GM18505 (cell line): Measurements from ENCODE around the gene TTC21A.

Experiments used
- ATAC-seq: cut with Tn5 transposase; IDR thresholded peaks from one replicate; pipeline ENCODE4 v1.9.1; 2021; ENCODE audit not compliant: unreplicated experiment
- POLR2A ChIP-seq: IDR thresholded peaks from 4 replicates; pipeline ENCODE4 v1.6.1; 2011; ENCODE audit warnings: borderline replicate concordance; ENCODE audit not compliant: insufficient read depth, insufficient read length; ENCODE audit errors: extremely low read depth

TTC21A gene

DNA sequence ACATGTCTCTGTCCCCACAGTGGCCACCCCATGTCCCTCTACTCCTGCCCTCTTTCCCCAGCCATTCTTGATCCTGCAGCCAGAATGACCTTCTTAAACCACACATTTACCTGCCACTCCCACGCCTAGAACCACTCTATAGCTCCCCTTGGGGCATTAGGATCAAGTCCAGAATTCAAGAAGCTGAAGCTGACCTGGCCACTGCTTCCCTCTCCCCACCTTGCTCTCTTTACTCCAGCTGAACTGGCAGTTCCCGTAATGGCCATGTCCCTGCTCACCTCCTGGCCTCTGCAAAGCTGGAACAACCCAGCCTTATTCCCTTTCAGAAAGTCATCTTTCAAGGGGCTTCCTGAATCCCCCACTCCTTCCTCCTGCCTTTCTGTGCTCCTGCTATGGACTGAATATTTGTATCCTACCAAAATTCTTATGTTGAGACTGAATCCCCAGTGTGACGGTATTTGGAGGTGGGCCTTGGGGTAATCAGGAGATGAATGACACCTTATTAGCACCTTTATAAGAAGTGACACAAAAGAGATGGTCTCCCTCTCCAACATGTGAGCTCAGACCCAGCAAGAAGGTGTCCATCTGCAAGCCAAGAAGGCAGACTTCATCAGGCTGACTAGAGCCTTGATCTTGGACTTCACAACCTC is 42.1 kb downstream of the TTC21A start:
- ATAC-seq: no peak
- no peak for TF ChIP-seq POLR2A

DNA sequence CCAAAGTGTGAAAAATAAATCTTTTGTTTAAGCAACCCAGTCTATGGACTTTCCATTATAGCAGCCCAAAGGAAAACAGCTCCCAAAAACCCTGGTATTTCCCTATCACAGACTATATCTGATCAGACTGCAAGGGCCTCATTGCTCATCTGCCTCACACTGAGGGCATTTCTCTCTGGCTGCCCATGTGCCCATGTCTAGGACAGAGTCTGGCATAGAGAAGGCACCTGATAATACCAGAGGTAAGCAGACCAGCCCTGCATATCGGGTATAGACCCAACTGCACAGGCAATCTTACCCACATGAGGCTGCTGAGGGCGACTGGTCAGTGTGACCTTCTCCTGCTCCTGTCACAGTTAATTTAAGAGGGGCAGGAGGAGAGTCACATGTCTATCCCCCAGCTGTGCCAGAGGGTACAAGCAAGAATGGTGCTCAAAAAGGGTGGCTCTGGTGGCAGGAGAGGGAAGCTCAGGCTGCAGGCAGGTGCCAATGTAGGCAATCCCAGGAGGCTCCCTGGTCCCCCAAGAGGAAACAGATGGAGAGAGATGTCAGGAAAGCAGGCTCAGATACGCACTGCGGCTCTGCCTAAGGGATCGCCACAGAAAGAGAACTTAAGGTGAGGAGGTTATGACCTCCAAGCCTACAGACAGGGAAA is 42.8 kb downstream of the TTC21A start:
- ATAC-seq: no peak
- TF ChIP-seq POLR2A: no peak

DNA sequence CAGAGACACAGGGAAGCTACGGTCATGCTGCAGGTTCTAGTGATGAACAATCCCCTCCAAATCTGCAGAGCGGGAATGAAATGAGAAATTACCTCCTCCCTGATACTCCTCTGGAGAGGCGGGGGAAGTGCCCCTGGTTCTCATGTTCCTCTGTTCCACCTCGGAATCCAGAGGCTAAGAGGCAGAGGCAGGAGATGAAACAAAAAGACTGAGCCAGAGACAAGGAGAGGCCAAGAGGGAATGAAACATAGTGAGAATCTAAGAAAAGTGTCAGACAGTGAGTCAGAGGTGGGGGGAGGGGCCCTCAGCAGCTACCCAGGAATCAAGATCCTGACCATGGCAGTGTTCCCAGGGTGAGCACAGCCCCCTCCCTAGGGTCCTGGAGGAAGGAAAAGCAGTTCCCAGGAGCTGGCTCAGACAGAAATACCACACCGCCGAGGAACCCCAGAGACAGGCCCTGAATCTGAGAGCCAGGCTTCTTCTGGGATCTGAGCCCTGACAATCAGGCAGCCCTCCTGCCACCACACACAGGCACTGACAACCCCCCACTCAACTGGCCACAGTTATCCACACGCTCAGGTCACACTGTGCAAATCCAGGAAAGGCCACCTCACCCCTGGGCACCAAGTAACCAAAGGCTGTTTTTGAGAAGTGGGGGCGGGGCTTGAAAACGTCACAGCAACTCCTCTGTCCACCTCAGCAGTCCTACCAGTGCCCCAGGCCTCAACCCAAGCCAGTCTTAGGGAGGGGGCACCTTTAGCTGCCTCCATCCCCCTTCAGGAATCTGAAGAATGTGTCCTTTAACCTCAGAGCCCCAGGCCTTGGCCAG is 43.5 kb downstream of the TTC21A start:
- no peak for ATAC-seq
- TF ChIP-seq POLR2A: peak; percentile 29

DNA sequence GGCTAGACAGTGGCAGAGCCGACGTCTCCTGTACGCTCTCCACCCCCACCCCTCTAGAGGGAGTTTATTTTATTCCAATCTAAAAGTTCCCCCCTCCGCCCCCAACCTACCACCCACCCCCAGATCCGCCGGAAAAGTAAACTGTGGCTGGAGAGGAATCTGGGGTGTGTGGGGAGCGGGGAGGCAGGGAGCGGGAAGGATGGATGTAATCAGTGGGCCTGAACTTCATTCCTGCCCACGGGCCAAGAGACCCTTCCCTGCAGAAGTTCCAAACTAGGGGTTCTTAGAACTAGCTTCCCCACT is 46.4 kb downstream of the TTC21A start:
- no peak for TF ChIP-seq POLR2A
- ATAC-seq: no peak

DNA sequence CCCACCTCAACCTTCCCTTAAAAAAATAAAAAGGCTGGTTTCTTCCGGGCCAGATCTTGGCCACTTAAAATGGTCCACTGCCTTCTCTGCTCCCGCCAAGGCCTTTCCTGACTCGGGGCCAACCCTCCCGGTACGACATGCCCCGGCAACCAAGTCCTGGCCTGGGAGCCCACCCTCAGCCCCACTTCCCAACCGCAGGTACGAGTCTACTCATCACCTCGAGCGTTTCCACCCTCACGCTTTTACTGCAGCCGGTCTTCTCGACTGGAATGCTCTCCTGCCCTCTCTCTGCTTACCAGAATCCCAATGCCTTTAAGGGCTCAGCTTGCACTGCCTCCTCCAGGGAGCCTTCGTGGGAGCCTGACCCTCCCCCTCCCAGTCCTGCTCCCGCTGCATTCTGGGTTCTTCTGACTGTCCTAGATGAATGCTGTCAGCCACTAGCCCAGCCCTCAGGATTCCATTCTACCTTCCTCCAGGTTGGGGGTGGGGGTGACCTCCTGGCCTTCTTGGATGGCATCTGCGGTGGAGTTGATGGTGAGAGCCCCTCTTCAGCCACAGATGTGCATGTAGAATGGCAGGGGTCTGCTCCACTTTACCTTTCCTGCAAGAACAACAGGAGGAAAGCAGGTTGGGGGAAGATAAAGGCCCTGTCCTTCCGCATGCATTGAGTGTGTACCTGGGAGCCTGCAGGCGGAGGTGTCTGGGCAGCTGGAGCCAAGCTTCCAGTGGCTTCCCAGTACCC is 47.0 kb downstream of the TTC21A start:
- no peak for TF ChIP-seq POLR2A
- ATAC-seq: no peak

DNA sequence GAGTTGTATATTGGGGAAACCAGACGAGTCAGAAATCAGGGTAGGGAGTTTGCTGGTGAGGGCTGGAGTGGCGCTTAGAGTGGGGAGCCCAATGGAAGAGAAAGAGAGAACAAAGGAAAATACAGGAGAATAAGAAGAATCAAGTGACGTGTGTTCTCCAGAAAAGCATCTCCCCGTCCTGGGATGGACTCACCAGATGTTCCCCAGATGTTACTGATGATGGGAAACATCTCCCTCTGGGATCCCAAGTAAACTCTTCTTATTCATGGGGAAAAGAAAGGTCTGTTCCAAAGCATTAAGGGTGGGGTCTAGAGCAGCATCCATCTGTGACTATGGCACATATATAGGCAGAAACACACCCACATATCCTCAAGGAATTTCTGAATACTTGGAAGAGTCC is 48.9 kb downstream of the TTC21A start:
- ATAC-seq: no peak
- TF ChIP-seq POLR2A: no peak

DNA sequence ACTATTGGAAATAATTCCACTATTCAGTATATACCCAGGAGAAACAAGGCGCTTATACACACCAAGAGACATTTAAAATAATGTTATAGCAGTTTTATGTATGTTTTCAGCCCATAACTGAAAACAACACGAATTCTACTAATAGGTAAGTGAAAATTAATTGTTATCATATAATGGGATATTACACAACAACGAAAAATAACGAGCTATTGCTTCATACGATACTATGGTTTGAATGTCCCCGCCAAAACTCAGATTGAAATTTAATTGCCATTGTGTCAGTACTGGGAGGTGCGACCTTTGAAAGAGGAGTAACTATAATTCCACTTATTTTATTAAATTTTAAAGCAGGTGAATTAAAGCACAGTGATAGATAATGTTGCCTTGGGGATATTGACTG is 49.9 kb downstream of the TTC21A start:
- ATAC-seq: no peak
- no peak for TF ChIP-seq POLR2A

DNA sequence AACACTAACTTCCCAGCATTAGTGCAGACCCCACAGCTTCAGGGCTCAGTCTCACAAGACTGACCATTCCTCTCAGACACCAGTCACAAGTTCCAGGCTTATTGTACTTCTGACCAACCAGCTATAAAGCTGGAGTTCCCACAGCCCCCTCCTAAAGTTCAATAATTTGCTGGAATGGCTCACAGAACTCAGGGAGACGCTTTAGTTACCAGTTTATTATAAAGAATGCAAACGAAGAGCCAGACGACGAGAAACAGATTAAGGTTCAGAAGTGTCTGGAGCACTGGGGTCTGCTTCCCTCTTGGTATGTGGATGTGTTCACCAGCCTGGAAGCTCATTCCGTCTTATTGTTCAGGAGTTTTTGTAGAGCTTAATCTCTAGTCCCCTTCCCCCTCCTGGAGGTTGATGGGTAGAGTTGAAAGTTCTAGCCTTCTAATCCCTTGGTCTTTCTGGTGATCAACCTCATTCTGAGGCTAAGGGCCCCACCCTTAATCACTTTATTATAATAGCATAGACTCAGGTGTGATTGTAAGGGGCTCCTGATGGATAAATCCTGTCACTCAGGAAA is 50.8 kb downstream of the TTC21A start:
- no peak for ATAC-seq

DNA sequence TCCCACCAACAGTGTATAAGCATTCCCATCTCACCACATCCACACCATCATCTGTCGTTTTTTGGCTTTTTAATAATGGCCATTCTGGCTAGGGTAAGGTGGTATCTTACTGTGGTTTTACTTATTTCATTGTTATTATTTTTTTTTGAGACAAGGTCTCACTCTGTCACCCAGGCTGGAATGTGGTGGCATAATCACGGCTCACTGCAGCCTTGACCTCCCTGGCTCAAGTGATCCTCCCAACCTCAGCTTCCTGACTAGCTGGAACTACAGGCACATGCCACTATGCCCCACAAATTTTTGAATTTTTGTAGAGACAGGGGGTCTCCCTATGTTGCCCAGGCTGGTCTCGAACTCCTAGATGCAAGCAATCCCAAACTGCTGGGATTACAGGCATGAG is 56.9 kb downstream of the TTC21A start:
- TF ChIP-seq POLR2A: no peak
- ATAC-seq: no peak

More for the DNA sequence above, 50.8 kb downstream of the TTC21A start:
- no peak for TF ChIP-seq POLR2A

DNA sequence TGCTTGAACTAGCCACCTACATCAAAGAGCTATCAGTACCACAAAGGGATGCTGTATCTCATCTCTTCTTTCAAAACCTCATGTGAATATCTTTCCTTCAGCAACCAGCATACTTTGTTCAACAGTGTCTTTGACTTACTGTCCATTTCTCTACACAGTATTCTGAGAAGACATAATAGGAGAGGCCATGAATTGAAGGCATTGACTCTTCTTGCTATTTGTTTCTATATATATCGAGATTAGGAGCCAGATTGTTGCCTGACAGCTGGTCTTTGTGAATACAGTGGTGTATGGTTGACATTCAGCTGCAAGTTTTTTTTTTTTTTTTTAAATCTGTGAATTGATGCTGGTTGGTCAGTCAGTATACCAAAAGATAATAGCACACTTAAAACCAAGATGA is 58.0 kb downstream of the TTC21A start:
- ATAC-seq: no peak
- no peak for TF ChIP-seq POLR2A

DNA sequence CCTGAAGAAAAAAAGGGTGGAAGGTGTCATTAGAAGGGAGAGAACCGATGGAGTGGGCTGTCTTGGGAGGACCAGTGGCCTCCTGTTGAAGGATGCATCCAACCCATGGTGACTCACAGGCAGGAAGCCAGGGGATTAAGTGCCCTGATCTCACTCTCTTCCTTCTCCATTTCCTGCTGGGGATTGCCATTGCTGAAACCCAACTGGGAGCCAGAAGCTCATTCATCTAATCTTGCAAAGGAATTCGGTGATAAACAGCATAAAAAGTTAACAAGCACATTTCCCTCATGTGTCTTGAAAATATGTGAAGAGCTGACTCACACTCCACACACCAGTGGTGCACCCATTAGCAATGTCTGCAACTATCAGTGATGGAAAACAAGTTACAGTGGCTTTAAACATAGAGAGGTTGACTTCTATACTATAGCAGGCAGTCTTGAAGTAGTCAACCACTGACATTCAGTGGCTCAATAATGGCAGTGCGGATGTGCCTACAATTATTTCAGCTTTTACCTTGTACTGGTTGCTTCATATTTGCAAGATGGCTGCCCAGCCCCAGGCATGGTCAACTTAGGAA is 58.7 kb downstream of the TTC21A start:
- ATAC-seq: no peak
- no peak for TF ChIP-seq POLR2A

DNA sequence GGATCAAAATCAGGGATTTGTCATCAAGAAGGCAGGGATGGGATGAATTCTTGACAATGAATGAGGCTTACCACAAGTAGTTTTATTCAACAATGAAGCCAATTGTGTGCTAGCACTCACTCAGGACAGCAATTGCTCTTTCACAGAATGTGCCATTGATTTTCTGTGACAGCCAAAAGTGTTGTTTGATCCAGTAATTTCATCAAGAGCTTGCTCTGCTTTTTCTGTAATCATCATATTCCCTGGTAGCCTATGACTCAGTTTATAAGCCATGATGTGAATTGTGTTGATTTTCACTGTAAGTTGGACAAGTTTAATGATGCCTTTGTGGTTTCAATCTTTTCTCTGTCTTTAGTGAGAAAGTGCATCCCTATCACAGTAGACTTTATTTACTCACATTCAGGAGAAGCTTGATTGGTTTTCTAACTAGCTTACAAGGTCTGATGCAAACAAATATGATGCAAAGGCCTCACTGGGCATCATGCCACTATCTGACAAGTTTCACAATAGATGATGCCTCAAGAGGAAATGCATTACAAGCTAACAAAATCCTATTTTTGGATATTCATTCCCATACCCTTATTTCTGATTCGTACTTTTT is 59.6 kb downstream of the TTC21A start:
- no peak for TF ChIP-seq POLR2A
- no peak for ATAC-seq
